Keratinocyte (primary cell): ENCODE measurements around the gene ZNF320. TPM values are rescaled to one million over a fixed set of nuclear protein-coding genes. Genes with fewer than 3 reads are reported as not detected.
A peak's percentile ranks its signal among the peaks of the same experiment; 100 is the strongest.

Source experiments
- DNase-seq: peaks from one replicate; pipeline ENCODE4 v3.0.0-alpha.2; 2011; ENCODE audit warnings: low read depth, missing footprints, low spot score
- FAIRE-seq: peaks from 2 replicates; lab custom pipeline; 2011; peaks lifted over from hg19 to GRCh38; lab: Jason Lieb, UNC
- H2AFZ ChIP-seq: 2 replicates; pipeline ENCODE4 v1.6.0; 2012; ENCODE audit warnings: low read length, control low read depth, inconsistent platforms; ENCODE audit not compliant: control insufficient read depth
- H3K27ac ChIP-seq: 2 replicates; pipeline ENCODE4 v1.5.1; 2011; ENCODE audit warnings: low read length; ENCODE audit not compliant: control insufficient read depth, insufficient read depth
- H3K27me3 ChIP-seq: 3 replicates; pipeline ENCODE4 v1.6.0; 2011; ENCODE audit warnings: low read length; ENCODE audit not compliant: control insufficient read depth, insufficient read depth; ENCODE audit errors: extremely low read depth
- H3K36me3 ChIP-seq, 2 experiments: 2 replicates in 1 of 2; 3 replicates in 1 of 2; pipeline ENCODE4 v1.5.1; 2011; ENCODE audit warnings: low read length in 2 of 2, mild to moderate bottlenecking in 1 of 2; ENCODE audit not compliant: control insufficient read depth in 2 of 2, insufficient read depth in 2 of 2; ENCODE audit errors: extremely low read depth in 1 of 2
- H3K4me1 ChIP-seq: 3 replicates; pipeline ENCODE4 v1.5.1; 2011; ENCODE audit warnings: low read length; ENCODE audit not compliant: control insufficient read depth, insufficient read depth; ENCODE audit errors: extremely low read depth
- H3K4me2 ChIP-seq: 3 replicates; pipeline ENCODE4 v1.6.0; 2011; ENCODE audit warnings: low read depth, low read length; ENCODE audit not compliant: control insufficient read depth, insufficient read depth; ENCODE audit errors: extremely low read depth
- H3K4me3 ChIP-seq, 3 experiments: fragments of 200-600 bp in 1 of 3; sonication (generic) in 1 of 3; 2 replicates in 2 of 3; 3 replicates in 1 of 3; pipeline ENCODE4 v1.5.1; 2011 to 2016; ENCODE audit warnings: low read length in 3 of 3, mild to moderate bottlenecking in 3 of 3, control low read depth in 2 of 3, inconsistent platforms in 1 of 3, low read depth in 1 of 3, mixed read lengths in 1 of 3, mixed run types in 1 of 3, moderate library complexity in 1 of 3; ENCODE audit not compliant: control insufficient read depth in 2 of 3, insufficient read depth in 2 of 3; ENCODE audit errors: extremely low read depth in 1 of 3
- H3K79me2 ChIP-seq: 2 replicates; pipeline ENCODE4 v1.6.0; 2012; ENCODE audit warnings: low read length; ENCODE audit not compliant: control insufficient read depth, insufficient read depth
- H3K9ac ChIP-seq: 3 replicates; pipeline ENCODE4 v1.6.0; 2011; ENCODE audit warnings: low read length; ENCODE audit not compliant: control insufficient read depth, insufficient read depth; ENCODE audit errors: extremely low read depth
- H3K9me1 ChIP-seq: 3 replicates; pipeline ENCODE4 v1.6.0; 2011; ENCODE audit warnings: low read length; ENCODE audit not compliant: control insufficient read depth, insufficient read depth; ENCODE audit errors: extremely low read depth
- H3K9me3 ChIP-seq: 2 replicates; pipeline ENCODE4 v1.5.1; 2012; ENCODE audit warnings: low read depth, low read length; ENCODE audit not compliant: control insufficient read depth
- H4K20me1 ChIP-seq: 3 replicates; pipeline ENCODE4 v1.6.0; 2011; ENCODE audit warnings: low read length; ENCODE audit not compliant: control insufficient read depth, insufficient read depth; ENCODE audit errors: extremely low read depth
- CTCF ChIP-seq, 3 experiments: IDR thresholded peaks in 1 of 3; conservative IDR thresholded peaks in 1 of 3; optimal IDR thresholded peaks in 1 of 3; 2 replicates in 2 of 3; 3 replicates in 1 of 3; pipeline versions ENCODE3 to v1.5.1; 2011; ENCODE audit warnings: low read length in 3 of 3, mild to moderate bottlenecking in 3 of 3, moderate library complexity in 2 of 3, control low read depth in 1 of 3, inconsistent platforms in 1 of 3; ENCODE audit not compliant: insufficient read depth in 2 of 3; ENCODE audit errors: extremely low read depth in 1 of 3
- EZH2 ChIP-seq: IDR thresholded peaks from one replicate; pipeline ENCODE4 v1.6.1; 2012; ENCODE audit warnings: inconsistent platforms, mild to moderate bottlenecking, low read length, moderate library complexity
- dilution Hi-C: fragments of 300-500 bp; cut with MboI; formaldehyde crosslinking; loops from one replicate; pipeline ENCODE4 v1.7.0; 2020; ENCODE audit warnings: low sequenced_read_pairs; ENCODE audit not compliant: extremely low pct_ligation_motif_present
- polyA minus RNA-seq, 3 experiments: library from RNA; depleted of rRNA, polyadenylated mRNA; stranded (reverse); fragments of >200 nt; gene quantifications; 1 replicate in 1 of 3; 2 replicates in 1 of 3; 3 replicates in 1 of 3; pipeline ENCODE4 v1.2.3, GENCODE V29; 2011
- polyA plus RNA-seq, 5 experiments: library from polyadenylated mRNA; depleted of rRNA in 3 of 5; stranded (reverse) in 3 of 5; stranded (forward) in 1 of 5; unstranded in 1 of 5; fragments of >200 nt; gene quantifications; 1 replicate in 1 of 5; 2 replicates in 3 of 5; 3 replicates in 1 of 5; pipeline versions ENCODE4 v1.2.1 to v1.2.3, GENCODE V29; 2011 to 2012; ENCODE audit warnings: missing spikeins in 2 of 5, low read depth in 1 of 5, low replicate concordance in 1 of 5

Gene ZNF320
- polyA plus RNA-seq (10.5 to 29.9 TPM (median 12.5 TPM) in 3 replicates), polyA minus RNA-seq (12.3 to 24.1 TPM (median 14.4 TPM) in 3 replicates)
- 17.6 TPM for polyA plus RNA-seq (2011; ENCODE audit: low read depth)
- 10.5 and 11.2 TPM in 2 replicates for polyA plus RNA-seq (2011; cell fraction: cytosol; rRNA removed)
- 53.7 and 54.5 TPM in 2 replicates for polyA plus RNA-seq (2011; cell fraction: nucleus; rRNA removed)
- polyA plus RNA-seq (2012; ENCODE audit: low replicate concordance), result 4.8 and 5.9 TPM in 2 replicates
- 4.6 TPM for polyA minus RNA-seq (2011; cell fraction: cytosol; rRNA and poly(A)+ RNA removed)
- 14.4 and 30.3 TPM in 2 replicates for polyA minus RNA-seq (2011; cell fraction: nucleus; rRNA and poly(A)+ RNA removed)

- DNase-seq (peak; percentile 46), FAIRE-seq (peak; percentile 64)
- H3K79me2 ChIP-seq, result peaks cover 21% of the 10 kb centered on the region
- H3K4me2 ChIP-seq, result peak within 1 kb of the TSS; percentile 82
- no peak for TF ChIP-seq EZH2
- no peak for TF ChIP-seq CTCF (optimal IDR thresholded peaks at IDR 0.05 in 1 of 3, IDR thresholded peaks at IDR 0.05 in 1 of 3, conservative IDR thresholded peaks at IDR 0.05 in 1 of 3; ENCODE audit: extremely low read depth in 1 of 3, insufficient read depth in 2 of 3, low read length in 3 of 3)
- peak within 1 kb of the TSS; percentile 91 for H3K27ac ChIP-seq
- no peaks in the 10 kb centered on the region for H4K20me1 ChIP-seq
- H3K9me1 ChIP-seq, result no peaks in the 10 kb centered on the region
- H3K9ac ChIP-seq, result peak within 1 kb of the TSS; percentile 91
- peak within 1 kb of the TSS; percentile 96 for H2AFZ ChIP-seq
- no peaks in the 10 kb centered on the region for H3K27me3 ChIP-seq
- H3K9me3 ChIP-seq, result peaks cover 3% of the 10 kb centered on the region
- H3K4me3 ChIP-seq, result peak within 1 kb of the TSS; percentile 61 to 95 (median 91)
- H3K36me3 ChIP-seq, result peaks cover 0 to 6% of the 10 kb centered on the region in 2 experiments
- peaks cover 4% of the 10 kb centered on the region for H3K4me1 ChIP-seq
- dilution Hi-C loops, result no loop called here
Measured at GRCh38 chr19:52897138-52897935, at the start of gene ZNF320. Gene ZNF320 (minus strand): TSS chr19:52897635. CDS start chr19:52890255, 7,380 bp downstream.

- Histone ChIP-seq H2AFZ (no peak overlapping the region), H3K9me3 (peaks cover 26% of the 10 kb centered on the region), H3K4me1 (no peaks in the 10 kb centered on the region), H3K4me3 (no peak overlapping the region), H3K27me3 (no peaks in the 10 kb centered on the region), H3K9ac (no peak overlapping the region), H3K9me1 (no peaks in the 10 kb centered on the region), H3K4me2 (no peak overlapping the region), H3K36me3 (peaks cover 1 to 11% of the 10 kb centered on the region in 2 experiments), H4K20me1 (no peaks in the 10 kb centered on the region), H3K27ac (no peak overlapping the region), H3K79me2 (no peaks in the 10 kb centered on the region)
- dilution Hi-C loops, result no loop called here
- no peak for DNase-seq
- TF ChIP-seq EZH2, result no peak
- no peak for TF ChIP-seq CTCF (optimal IDR thresholded peaks at IDR 0.05 in 1 of 3, IDR thresholded peaks at IDR 0.05 in 1 of 3, conservative IDR thresholded peaks at IDR 0.05 in 1 of 3; ENCODE audit: extremely low read depth in 1 of 3, insufficient read depth in 2 of 3, low read length in 3 of 3)
- no peak for FAIRE-seq
Measured at GRCh38 chr19:52946322-52947310, 49.2 kb upstream of the ZNF320 start.
